Endothelial cell of hepatic sinusoid (primary cell): Measurements from ENCODE around the gene GCK.

Experiments used
- in situ Hi-C: cut with HindIII; loops from 2 replicates; pipeline ENCODE4 v1.10.0; 2017; ENCODE audit warnings: low sequenced_read_pairs

Gene GCK

DNA sequence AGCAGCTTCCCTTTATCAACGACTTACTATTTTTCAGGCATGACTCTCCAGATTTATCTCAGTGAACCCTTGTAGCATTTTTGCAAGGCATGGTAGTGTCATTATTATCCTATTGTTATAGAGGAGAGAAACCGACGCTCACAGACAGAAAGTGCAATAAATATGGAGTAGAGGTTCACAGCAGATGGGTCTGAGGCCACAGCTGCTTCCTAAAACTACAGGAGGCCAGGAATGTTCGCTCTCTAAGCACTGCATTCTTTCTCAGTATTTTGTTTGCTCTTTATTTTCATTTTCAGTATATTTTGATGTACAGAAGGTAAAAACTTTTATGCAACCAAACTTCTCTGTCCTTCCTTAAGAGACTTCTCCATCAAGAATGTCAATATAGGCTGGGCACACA, 89.6 kb downstream of the GCK start:
- in situ Hi-C loops, result loop anchor here (5.0 kb wide), 2 partner anchors 58 to 93 kb away; no protein-coding TSS in a partner anchor

DNA sequence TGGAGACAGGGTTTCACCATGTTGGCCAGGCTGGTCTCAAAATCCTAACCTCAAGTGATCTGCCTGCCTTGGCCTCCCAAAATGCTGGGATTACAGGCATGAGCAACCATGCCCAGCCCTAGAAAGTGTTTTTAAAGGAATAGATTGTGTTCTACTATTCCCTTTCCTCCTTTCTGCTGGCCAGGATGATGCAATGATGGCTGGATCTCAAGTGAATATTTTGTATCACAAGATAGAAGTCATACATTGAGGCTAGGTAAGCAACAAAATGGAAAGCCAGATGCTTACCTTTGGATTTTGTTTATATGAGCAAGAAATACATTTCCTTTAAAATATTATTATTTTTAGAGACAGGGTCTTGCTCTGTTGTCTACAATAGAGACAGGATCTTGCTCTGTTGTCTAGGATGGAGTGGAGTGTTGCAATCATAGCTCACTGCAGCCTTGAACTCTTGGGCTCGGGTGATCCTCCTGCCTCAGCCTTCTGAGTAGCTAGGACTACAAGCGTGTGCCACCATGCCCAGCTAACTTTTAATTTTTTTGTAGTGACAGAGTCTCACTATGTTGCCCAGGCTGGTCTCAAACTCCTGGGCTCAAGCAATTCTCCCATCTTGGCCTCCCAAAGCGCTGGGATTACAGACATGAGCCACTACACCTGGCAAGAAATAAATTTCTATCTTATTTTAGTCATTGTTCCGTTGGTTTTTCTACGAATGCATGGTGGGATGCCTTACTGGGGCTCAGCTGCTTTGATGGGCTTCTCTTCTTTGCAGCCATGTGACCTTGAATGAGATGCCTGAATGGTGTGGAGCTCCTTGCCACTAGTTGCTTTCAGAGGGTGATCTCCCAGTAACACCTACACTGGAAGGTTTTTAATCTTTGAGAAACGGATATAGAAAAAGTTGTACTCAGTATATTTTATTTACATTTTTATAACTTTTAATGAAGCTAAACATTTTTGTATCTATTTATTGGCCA, 90.9 kb downstream of the GCK start:
- in situ Hi-C loops, result loop anchor here (5.0 kb wide), 2 partner anchors 59 to 94 kb away; no protein-coding TSS in a partner anchor

DNA sequence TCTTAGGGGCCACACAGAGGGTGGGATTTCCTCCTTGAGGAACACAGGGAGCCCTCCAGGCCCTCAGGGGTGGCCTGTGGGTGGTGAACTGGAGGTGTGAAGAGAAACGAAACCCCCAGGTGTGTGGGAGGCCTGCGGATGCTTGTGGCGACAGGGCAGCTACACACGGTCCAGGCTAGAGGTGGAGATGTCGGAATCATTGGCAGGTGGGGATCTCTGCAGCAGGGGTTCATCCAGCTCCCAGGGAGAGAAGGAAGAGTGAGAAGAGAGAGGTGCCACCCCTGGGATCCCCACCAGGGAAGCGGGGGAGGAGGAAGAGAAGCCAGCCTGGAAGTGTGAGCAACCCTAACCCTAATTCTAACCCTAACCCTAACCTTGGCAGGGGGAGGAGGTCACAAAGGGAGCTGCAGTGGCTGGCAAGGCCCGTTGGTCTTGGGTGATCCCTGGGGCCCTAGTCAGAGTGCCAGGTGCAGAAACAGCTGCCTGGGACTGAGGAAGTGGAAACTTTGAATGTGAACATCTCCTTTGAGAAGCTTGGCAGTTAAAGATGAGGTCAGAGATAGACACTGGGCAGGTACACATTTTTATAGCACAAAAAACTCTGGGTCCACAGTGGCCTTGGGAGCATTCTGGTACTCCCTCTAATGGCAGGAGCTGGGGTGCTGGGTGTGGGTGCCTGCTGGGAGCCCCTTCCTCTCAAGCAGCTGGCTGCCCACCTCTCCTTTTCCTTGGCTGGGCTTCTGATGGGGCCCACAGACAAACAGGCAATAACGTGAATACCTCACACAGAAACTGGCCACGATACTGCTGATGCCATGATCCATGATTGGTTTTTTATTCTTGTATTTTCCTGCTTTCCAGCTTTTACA, 91.9 kb downstream of the GCK start:
- in situ Hi-C loops, result loop anchor here (5.0 kb wide), 2 partner anchors 60 to 95 kb away; no protein-coding TSS in a partner anchor

DNA sequence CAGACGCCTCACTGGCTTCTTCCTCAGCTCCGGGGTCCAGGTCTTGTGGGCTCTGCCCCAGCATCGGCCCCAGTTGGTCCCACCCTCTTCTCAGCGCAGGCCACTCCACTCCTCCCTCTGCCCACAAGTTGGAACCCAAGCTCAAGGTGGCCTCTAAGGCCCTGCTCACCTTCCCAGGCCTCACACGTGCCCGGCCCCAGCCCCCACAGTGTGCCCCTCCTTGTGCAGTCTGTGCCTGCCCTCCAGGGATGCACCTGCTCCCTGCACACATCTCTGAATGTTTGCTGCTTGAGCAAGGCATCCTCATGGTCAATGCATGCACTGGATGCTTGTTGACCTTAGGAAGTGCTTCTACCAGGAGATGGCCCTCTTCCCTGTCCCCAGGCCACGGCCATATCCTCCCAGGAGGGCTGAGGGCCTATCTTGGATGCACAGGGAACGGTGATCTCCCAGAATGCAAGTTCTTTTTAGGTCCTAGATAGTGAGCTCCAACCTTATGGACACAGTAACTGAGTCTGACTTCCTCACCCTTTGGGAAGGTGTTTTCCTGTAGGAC, 92.8 kb downstream of the GCK start:
- in situ Hi-C loops, result loop anchor here (5.0 kb wide), 2 partner anchors 61 to 96 kb away; no protein-coding TSS in a partner anchor

DNA sequence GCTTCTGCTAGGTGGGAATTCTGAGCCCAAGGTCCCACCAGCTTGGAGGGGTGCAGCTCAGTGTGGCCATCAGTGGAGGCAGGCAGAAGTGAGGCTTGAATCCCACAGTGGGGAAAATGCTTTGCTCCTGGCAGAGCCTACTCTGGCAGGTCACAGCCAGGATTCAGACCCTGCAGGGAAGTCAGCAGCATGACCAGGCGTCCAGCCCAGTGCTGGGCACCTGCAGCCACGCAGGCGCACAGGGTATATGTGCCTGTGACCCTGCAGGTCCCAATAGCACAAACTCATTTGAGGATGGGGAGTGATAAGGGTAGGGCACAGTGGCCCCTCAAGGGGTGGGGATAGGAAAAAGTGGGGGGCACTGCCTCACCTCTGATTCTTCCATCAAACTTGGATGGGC, 93.5 kb downstream of the GCK start:
- in situ Hi-C loops, result loop anchor here (5.0 kb wide), 2 partner anchors 62 to 97 kb away; no protein-coding TSS in a partner anchor

DNA sequence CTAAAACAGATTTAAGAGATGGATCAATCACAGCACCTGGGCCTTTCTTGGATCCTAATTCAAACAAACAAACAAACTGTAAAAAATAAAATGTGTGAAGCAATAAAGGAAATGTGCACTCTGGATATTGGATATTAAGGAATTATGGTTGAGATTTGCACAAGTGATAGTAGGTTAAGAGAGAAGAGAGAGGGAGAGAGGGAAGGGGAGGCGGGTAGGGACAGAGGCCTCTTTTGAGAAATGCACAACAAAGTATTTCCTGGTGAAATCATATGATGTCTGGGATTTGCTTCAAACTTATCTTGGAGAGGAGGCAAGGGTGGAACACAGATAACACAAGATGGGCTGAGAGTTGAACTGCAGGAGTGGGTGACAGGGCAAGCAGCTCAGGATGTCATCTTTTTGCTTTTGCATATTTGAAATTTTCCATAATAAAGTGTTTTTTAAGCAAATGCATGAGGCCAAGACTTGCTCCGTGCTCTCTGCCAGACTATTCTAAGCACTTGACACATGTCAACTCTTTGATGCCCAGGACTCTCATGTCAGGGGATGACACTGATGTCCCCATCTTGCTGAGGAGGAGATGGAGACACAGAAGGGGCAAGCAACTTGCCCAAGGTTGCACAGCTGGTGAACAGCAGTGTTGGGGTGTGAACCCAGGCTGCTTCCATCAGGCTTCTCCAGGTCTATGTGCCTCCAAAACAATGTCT, 94.2 kb downstream of the GCK start:
- in situ Hi-C loops, result loop anchor here (5.0 kb wide), 2 partner anchors 62 to 97 kb away; no protein-coding TSS in a partner anchor

DNA sequence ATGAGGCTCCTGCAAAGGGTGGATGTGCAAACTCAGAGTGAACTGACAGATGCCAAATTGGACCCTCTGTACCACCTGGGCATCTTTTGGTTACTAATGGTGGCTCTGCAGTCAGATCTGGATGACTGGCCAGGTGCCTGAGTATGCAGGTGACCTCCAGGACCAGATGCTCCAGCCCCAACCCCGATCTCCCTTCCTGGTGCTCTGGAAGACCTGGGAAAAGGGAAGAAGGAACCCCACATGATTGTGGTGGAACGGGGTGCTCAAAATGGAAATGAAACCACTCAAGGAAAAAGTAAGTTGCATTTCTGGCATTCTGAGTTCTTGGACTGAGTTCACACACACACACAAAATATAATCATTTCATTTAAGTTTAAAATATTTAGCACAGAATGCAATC, 94.9 kb downstream of the GCK start:
- in situ Hi-C loops, result no loop called here
